Tongue (tissue), 2 donors: Measurements from ENCODE around the gene UFSP2. TPM values are rescaled to one million over a fixed set of nuclear protein-coding genes. Genes with fewer than 3 reads are reported as not detected.

ENCODE experiments used
- DNase-seq: peaks from one replicate; pipeline ENCODE4 v3.0.0-alpha.2; 2015
- total RNA-seq: library from RNA; depleted of rRNA; stranded (reverse); fragments of >200 nt; gene quantifications from one replicate; pipeline ENCODE4 v1.2.3, GENCODE V29; 2014

UFSP2 gene, protein sequence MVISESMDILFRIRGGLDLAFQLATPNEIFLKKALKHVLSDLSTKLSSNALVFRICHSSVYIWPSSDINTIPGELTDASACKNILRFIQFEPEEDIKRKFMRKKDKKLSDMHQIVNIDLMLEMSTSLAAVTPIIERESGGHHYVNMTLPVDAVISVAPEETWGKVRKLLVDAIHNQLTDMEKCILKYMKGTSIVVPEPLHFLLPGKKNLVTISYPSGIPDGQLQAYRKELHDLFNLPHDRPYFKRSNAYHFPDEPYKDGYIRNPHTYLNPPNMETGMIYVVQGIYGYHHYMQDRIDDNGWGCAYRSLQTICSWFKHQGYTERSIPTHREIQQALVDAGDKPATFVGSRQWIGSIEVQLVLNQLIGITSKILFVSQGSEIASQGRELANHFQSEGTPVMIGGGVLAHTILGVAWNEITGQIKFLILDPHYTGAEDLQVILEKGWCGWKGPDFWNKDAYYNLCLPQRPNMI
- 48.9 TPM for total RNA-seq

DNA sequence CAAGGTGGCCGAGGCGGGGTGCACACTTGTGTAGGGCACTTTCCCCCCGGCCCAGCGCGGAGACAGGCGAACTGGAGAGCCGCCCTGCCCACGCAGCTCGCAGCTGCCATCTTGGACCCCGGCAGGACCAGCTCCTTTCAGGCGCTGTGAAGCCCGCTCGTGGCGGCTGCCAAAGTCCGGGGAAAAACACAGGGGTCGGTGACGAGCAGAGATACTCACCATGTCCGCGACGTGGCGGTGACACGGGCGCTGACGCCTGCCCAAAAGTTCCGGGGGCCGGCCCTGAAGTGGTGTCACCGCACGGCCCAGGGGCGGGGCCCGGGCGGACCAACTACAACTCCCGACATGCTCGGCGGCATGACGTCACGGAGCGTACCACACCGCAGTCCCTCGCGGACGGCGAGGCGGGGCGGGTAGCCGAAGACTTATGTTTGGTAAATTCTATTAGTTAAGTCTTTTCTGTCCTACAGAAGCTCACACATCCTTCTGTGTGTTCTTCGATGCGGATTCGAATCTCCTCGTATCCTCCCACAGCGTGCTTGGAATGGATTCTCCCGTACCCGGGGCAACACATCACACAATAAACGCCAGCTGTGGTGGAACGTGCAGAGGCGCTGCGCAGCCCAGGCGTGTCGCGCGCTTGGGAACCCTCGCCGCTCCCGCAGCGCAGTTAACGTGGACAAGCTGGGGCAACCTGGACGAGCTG, at the start of gene UFSP2:
Gene UFSP2, minus strand, starts transcription at position 318 of the 706 bp plus-strand sequence. Its CDS starts 96 bp downstream, at position 222.
- peak; percentile 97 for DNase-seq

DNA sequence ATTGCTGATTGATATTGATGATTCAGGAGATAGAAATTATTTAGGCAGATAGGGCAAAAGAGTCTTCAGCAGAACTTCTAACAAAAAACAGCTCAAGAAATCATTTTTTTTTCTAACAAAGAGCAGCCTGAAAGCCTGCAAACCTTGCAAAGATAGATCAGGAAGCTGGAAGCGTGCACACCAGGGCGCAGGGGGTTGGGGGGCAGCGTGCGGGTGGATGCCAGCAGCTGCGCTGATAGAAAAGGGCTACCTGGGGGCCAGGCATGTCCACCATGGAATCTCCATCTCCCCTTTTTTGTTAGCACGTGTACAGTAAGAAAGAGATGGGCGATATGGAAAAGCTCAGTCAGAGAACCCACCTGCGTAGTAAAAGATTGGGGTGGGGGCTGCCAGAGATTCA, 47.5 kb upstream of the UFSP2 start:
- DNase-seq = no peak

DNA sequence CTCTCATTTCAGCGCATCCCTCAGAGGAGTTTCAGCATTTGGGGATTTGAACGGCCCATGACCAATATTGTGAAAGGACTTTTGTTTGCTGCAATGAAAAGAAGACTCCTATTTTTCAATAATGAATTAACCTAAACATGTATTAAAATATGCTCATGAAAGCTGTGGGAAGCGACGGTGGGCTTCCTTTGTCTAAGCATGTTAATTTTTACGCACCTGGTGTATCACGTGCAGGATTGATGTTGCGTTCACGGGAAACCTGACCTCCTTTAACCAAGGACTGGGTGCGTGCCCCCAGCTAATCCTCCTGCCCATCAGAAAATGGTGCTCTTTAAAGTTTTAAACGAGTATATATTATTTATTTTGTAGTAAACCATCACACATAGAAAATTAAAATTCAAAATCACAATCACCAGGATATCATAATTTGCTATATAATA, 46.4 kb upstream of the UFSP2 start:
- DNase-seq = no peak

- DNase-seq = peak; percentile 99
These were observed 45.7 kb upstream of the UFSP2 start, which contains the start of gene CCDC110 for GRCh38 chr4:185471235-185472102. CCDC110 (minus strand) TSS chr4:185471733; CDS start chr4:185471683, 50 bp downstream.

DNA sequence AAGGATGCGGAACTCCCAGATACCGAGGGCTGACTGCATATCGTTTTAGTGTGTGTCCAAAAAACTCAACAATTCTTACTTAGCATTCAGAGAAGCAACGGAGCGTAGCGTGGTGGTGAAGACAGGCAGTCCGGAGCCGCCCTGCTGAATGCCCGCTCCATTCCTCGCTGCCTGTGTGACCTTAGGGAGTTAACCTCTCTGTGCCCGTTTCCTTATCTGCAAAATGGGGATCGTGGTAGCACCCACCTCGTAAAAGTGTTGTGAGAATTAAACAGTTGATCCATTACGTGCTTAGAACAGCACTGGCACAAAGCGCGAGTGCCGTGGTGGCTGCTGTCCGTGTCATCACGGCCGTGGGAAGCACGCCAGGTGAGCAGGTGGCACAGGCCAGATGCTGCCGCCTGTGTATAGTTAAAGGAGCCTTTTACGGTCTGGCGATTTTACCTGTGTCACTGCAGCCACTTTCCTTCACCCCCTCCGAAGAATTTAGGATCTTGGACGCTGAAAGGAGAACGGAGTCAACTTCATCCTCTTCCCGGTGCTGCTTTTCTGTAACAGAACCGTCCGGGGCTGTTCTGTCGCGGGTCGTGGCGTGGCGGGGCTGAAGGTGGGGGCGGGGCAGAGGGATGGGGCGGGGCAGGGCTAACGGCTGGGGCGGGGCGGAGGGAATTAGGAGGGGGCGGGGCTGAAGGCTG, 44.9 kb upstream of the UFSP2 start:
- DNase-seq = no peak

DNA sequence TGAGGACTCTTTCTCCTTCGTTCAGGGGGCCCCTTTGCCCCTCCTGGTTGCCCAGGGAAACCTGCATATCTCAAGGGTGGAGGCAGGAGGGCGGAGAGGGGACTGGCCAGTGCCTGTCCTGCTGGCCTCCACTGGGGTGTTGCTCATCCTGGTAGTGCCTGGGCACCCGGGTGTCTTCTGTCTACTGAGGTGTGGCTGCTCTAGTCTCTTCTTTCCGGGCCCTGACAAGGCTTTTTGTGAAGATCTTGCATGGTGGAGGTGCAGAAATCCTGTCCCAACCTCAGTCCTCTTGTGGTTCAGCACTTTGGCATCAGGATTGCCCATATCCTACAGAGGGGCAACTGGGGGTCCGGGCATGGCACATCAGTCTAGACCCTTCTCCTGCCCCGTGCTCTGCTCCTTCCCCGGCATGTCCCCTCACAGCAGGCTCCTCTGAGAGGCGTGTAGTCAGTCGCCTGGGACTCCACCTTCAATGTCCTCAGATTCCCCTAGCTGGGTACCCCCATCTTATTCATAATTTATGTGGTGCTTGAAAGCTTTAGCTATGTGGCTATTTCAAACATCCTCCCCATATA, 43.9 kb upstream of the UFSP2 start:
- no peak for DNase-seq

GRCh38 chr4:185468999-185469398, 43.2 kb upstream of the UFSP2 start:
- DNase-seq = no peak

GRCh38 chr4:185467991-185468390, 42.2 kb upstream of the UFSP2 start:
- no peak for DNase-seq

DNA sequence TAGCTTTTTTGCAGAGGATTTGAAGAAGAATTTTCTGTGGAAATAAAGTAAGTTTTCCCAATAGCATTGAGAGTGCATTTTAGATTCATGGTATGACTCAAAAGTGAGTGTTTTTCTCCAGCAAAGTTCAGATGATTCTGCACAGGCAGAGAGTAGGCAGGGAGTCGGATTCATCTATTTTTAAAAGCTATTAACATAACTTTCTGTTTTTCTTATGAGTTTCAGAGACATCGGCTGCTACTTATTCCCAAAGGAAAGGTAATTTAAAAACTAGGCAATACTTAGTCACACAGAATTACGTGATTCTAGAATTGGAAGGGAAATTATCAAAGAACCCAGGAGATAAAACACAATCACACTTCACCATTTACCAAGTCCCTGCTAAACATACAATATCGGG, 41.3 kb upstream of the UFSP2 start:
- DNase-seq = no peak

DNA sequence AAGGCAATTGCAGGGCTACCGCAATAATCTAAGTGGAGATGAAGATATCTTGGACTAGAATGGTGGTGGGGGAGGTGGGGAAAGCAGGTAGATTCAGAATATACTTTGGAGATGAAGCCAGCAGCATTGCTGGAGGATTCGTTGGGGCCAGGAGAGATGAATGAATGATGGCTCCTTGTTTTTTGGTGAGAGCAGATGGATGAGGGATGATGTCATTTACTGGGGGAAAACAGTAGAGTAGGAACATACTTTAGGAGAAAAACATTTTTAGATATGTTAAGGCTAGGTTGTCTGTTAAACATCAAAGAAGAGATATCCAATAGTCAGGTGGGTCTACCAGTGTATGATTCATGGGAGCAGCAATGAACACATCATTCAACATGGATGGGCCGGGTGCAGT, 39.9 kb upstream of the UFSP2 start:
- DNase-seq = no peak

DNA sequence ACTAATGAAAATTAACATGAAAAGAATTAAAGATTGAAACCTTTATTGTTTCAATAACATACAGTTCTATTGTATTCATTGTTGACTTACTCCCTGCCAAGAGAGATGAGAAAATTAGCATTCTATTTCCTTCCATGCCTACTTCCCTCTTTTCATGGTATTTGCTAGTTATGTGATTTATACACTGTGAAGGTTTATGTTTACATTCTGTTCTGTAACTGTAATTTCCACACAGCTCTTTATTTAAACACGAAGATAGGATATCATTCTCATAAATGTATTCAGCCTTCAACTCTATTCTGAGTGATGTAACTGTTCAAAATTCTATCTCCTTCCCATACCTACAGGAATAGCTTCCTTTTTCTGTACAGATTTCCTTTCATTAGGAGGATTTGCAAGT, 39.1 kb upstream of the UFSP2 start:
- no peak for DNase-seq

- no peak for DNase-seq
These were observed 38.4 kb upstream of the UFSP2 start for GRCh38 chr4:185464183-185464582.

DNA sequence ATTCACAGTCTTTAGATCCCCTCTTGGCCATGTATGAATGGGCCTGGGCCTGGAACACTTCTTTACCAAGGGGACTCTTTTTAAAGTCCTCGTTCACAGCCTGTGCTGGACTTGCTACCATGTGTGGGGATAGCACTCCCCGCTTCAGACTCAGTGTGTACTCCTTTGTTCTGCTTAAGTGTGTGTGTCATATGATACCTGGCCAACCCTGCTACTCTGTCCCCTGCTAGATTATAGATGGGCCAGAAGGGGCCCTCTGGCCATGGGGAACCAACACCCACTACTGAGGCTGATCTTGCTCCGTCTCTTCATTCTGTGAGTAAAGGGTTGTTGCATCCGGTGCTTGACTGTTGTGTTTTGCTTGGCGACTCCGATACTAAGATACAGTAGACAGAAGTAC, 37.8 kb upstream of the UFSP2 start:
- DNase-seq = no peak

GRCh38 chr4:185461565-185461964, 35.8 kb upstream of the UFSP2 start:
- DNase-seq = no peak

GRCh38 chr4:185457136-185457535, 31.4 kb upstream of the UFSP2 start:
- no peak for DNase-seq

DNA sequence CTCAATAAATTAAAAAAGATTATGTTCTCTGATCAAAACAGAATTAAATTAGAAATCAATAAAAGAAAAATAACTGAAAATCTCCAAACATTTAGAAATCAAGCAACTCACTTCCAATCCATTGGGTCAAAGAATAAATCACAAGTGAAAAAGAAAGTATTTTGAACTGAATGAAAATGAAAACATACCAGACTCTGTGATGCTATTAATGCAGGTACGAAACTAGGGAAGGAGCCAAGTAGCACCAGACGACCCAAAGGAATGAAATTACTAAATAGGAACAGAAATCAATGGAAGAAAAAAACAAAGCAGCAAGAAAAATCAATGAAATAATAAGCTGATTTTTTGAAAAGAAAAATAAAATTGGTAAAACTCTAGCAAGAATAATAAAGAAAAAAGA, 30.4 kb upstream of the UFSP2 start:
- DNase-seq = no peak

DNA sequence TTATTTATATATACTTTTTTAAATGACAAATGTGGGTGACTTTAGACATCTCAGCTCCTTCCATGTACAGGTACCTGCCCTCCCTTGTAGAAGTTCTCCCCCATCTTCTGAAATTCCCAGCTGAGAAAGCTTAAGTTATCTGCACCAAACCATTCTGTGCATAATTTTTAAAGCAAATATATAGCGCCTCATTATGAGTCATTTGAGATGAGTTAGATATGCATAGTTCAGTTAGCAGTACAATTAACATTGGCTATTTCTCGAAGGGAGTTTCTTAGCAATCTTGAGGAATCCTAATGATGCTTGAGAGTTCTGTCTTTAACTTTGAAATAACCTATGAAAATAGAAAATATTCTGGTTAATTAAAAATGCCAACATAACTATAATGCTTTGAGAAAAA, 19.4 kb upstream of the UFSP2 start:
- DNase-seq = no peak

DNA sequence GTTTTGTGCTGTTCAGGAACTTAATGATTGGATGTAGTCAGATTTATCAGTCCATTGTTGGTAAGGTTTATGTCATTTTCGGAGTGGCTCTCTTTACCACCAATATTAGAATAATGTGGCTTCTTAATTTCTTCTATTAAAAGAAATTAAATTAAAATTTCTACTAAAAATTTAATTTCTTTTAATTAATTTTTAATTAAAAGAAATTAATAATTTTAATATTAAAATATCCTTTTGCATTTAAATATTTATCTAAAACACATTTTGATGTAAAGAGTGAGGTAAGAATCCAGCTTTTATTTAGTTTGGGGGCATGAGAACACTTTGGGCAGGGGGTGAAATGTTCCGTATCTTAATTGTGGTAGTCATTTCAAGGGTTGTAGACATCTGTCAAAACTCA, 15.7 kb upstream of the UFSP2 start:
- no peak for DNase-seq

DNA sequence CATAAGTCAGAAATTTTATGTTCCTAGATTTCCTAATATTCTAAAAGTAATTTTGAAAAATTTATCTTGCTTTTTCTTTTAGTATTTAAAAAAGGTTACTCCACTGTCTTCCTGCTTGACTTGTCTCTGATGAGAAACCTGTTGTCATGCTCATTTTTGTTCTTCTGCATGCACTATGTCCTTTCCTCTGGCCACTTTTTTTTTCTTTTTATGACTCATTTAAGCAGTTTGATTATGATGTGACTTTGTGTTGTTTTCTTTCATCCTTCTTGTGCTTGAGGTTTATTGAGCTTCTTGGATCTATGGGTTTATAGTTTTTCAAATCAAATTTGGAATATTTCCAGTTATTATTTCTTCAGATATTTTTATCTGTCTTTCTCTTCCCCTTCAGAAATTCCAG, 12.0 kb upstream of the UFSP2 start:
- no peak for DNase-seq

DNA sequence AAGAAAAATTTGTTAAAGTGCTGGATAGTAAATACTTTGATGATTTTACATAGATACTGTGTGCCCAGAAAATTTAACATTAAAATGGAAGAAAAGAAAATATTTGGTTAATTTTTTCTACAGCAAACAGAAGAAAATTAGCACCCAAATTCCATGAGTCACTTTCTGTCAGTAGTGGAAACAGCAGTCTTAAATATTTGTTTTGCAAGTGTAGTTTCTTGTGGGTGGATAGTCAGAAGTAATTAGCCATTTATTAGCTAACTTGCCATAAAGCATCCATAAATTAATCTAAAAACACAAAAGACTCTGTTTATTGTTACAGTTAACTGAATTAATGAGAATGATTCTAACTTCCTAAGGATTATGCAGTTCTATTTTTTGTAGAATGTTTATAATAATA, 9.7 kb upstream of the UFSP2 start:
- DNase-seq = no peak

DNA sequence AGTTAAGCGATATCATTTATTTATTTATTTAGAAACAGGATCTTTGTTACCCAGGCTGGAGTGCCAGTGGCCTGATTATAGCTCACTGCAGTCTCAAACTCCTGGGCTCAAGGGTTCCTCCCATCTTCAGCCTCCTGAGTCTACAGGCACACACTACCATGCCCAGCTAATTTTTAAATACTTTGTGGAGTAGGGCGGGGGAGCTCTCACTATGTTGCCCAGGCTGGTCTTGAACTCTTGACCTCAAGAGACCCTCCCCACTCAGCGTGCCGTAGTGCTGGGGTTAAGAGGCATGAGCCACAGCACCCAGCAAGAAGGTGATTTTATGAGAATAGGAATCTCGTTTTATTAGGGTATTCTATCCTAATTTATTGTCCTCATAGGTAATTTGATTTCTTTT, 3.9 kb upstream of the UFSP2 start:
- no peak for DNase-seq
